Esophagus squamous epithelium (tissue), 5 donors: Measurements from ENCODE around the gene TUBA1A. TPM values are rescaled to one million over a fixed set of nuclear protein-coding genes. Genes with fewer than 3 reads are reported as not detected.
"Not testable (repeated sequence)": the region's sequence is repeated elsewhere in the genome, so short reads cannot be mapped to it uniquely, and the experiment has no call there.

Experiments
- DNase-seq: peaks from one replicate; lab custom pipeline; 2025; lab: John Stamatoyannopoulos, UW
- H3K27ac ChIP-seq, 4 donors: fragments of 200-600 bp; sonication (generic); one replicate each; pipeline ENCODE4 v1.5.1; 2016 to 2019; ENCODE audit warnings: mild to moderate bottlenecking in 1 of 4
- H3K27me3 ChIP-seq, 4 donors: fragments of 200-600 bp; sonication (generic); 1 replicate in 3 of 4; 2 replicates in 1 of 4; pipeline versions ENCODE4 v1.5.1 to v1.6.0; 2017 to 2021; ENCODE audit warnings: antibody characterized with exemption in 1 of 4
- H3K36me3 ChIP-seq, 3 donors: fragments of 200-600 bp; sonication (generic); one replicate each; pipeline ENCODE4 v1.5.1; 2016 to 2019
- H3K4me1 ChIP-seq, 3 donors: fragments of 200-600 bp; sonication (generic); one replicate each; pipeline ENCODE4 v1.5.1; 2017 to 2019
- H3K4me3 ChIP-seq, 4 donors: fragments of 200-600 bp; sonication (generic); 1 replicate in 3 of 4; 2 replicates in 1 of 4; pipeline ENCODE4 v1.5.1; 2016 to 2019; ENCODE audit warnings: mild to moderate bottlenecking in 2 of 4, moderate library complexity in 1 of 4
- H3K9me3 ChIP-seq, 3 donors: fragments of 200-600 bp; sonication (generic); one replicate each; pipeline ENCODE4 v1.5.1; 2016 to 2019
- POLR2A ChIP-seq, 4 donors: fragments of 450-650 bp; IDR thresholded peaks; one replicate each; pipeline ENCODE4 v1.6.1; 2017; ENCODE audit warnings: antibody characterized with exemption in 4 of 4, mild to moderate bottlenecking in 4 of 4, moderate library complexity in 3 of 4
- WGBS, 2 donors: methylation state at CpG; one replicate each; pipeline ENCODE4 v1.1.5; 2018; 5-methylcytosine and 5-hydroxymethylcytosine counted together
- intact Hi-C: fragments of 100-400 bp; cut with DNase I; formaldehyde crosslinking; loops from one replicate; pipeline ENCODE4 v1.15.0; 2022
- total RNA-seq, 4 donors: library from RNA; depleted of rRNA; stranded (reverse); fragments of >200 nt; gene quantifications; one replicate each; pipeline ENCODE4 v1.1.0, GENCODE V29; 2016
- TF ChIP-seq, protein P1 (sequence below), 6 experiments: fragments of 450-650 bp in 4 of 6; fragments of 200-600 bp in 2 of 6; sonication (generic) in 2 of 6; IDR thresholded peaks; one replicate each; pipeline ENCODE4 v1.5.1; 2016 to 2019; ENCODE audit warnings: antibody characterized with exemption in 6 of 6, mild to moderate bottlenecking in 4 of 6, moderate library complexity in 4 of 6
- donor health status: DM: yes; HTN: yes; CAD: no.

TUBA1A gene
- total RNA-seq, 4 donors from 2014 or later, result 14.5 to 91.0 (median 46.2) TPM

DNA sequence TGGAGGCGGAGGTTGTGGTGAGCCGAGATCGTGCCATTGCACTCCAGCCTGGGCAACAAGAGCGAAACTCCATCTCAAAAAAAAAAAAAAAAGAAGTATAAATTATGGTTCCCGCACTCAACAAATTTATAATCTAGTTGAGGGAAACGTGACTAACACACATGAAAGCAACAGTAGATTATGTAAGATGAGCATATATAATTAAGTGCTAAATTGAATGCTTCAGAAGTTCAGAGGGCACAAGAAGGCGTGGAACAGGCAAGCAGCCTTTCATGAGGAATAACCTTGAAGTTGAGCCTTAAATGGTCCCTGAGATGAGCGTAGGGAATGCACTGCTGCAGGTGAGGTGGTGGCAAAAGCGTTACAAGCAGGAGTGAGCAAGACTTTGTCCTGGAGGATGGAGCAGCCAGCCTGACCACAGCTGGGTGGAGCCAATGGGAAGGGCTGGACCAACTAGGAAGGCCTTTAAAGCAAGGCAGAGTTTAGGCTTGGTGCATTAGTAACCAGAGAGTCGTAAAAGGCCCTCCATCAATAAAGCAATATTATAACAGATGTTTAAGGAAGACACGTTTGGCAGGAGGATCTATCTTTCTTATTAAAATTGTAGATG lies 30.6 kb upstream of the TUBA1A start:
- Histone ChIP-seq H3K9me3 (no peaks in the 10 kb centered on the region), H3K36me3 (no peaks in the 10 kb centered on the region), H3K27me3 (no peaks in the 10 kb centered on the region), H3K4me3 (no peak overlapping the region), H3K4me1 (peaks cover 3 to 19% (median 10%) of the 10 kb centered on the region in 3 donors), H3K27ac (no peak overlapping the region)
- 84 to 89% methylated on average over 11 of the region's 11 CpGs for WGBS, 2 donors
- intact Hi-C loops, result no loop called here
- DNase-seq, result no peak
- TF ChIP-seq, protein P1, sequence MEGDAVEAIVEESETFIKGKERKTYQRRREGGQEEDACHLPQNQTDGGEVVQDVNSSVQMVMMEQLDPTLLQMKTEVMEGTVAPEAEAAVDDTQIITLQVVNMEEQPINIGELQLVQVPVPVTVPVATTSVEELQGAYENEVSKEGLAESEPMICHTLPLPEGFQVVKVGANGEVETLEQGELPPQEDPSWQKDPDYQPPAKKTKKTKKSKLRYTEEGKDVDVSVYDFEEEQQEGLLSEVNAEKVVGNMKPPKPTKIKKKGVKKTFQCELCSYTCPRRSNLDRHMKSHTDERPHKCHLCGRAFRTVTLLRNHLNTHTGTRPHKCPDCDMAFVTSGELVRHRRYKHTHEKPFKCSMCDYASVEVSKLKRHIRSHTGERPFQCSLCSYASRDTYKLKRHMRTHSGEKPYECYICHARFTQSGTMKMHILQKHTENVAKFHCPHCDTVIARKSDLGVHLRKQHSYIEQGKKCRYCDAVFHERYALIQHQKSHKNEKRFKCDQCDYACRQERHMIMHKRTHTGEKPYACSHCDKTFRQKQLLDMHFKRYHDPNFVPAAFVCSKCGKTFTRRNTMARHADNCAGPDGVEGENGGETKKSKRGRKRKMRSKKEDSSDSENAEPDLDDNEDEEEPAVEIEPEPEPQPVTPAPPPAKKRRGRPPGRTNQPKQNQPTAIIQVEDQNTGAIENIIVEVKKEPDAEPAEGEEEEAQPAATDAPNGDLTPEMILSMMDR (IDR thresholded peaks at IDR 0.05), result no peak
- no peak for TF ChIP-seq POLR2A (IDR thresholded peaks at IDR 0.05)

DNA sequence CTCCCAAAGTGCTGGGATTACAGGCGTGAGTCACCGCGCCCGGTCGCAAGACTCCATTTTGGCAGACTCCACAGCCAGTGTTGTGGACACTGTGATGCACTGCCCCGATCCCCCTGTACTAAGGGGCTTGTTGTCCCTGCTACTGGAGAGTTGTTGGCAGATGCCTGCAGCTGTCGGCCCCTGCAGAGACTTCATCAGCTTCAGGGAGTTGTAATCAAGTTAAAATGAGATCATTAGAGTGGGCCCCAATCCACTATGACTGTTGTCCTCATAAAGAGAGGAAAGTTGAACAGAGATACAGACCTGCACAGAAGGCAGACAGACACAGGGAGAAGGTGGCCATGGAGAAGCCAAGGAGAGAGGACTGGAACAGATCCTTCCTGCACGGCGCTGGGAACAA lies 23.7 kb upstream of the TUBA1A start:
- intact Hi-C loops, result no loop called here
- Histone ChIP-seq H3K27ac (no peak overlapping the region), H3K4me1 (peaks cover 3 to 23% (median 16%) of the 10 kb centered on the region in 3 donors), H3K27me3 (no peaks in the 10 kb centered on the region), H3K4me3 (no peak overlapping the region), H3K36me3 (no peaks in the 10 kb centered on the region), H3K9me3 (no peaks in the 10 kb centered on the region)
- no peak for DNase-seq
- WGBS, 2 donors, result 90 to 93% methylated on average over 7 to 9 of the region's 9 CpGs
- TF ChIP-seq POLR2A (IDR thresholded peaks at IDR 0.05), result no peak

DNA sequence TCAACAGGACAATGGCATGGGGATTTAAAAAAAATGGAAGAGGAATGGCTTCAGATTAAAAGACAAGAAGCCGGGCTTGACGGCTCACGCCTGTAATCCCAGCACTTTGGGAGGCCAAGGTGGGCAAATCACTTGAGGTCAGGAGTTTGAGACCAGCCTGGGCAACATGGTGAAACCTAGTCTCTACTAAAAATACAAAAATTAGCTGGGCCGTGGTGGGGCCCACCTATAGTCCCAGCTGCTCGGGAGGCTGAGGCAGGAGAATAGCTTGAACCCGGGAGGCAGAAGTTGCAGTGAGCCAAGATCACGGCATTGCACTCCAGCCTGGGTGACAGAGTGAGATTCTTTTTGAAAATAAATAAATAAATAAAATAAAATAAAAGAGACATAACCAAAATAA lies 21.8 kb upstream of the TUBA1A start:
- peaks cover 3 to 22% (median 16%) of the 10 kb centered on the region in 3 donors for H3K4me1 ChIP-seq
- H3K27ac ChIP-seq, DNase-seq, H3K27me3 ChIP-seq, H3K9me3 ChIP-seq, H3K36me3 ChIP-seq, intact Hi-C loops, H3K4me3 ChIP-seq: not testable (repeated sequence)
- WGBS, 2 donors, result 95 to 97% methylated on average over 7 of the region's 7 CpGs

DNA sequence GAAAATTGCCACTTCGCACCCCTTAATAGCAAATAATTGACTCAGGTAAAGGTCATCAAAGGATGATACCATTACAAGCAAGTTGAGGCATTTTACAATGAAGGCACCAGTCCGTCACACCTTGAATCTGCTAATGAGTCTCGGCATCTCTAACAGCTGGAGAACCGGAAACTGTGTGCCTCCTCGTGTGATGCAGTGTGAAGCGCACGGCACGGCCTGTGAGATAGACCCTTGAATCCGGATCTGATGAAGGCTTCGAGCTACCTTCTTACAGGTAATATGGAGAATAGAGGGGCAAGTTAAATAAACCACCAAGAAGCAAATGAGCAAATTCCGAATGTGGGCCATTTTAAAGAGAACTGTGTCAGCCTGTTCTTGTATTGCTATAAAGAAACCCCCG lies 19.8 kb upstream of the TUBA1A start:
- 79 to 89% methylated on average over 12 of the region's 12 CpGs for WGBS, 2 donors
- Histone ChIP-seq H3K4me1 (peaks cover 0 to 2% (median 0%) of the 10 kb centered on the region in 3 donors), H3K27ac (no peak overlapping the region), H3K9me3 (no peaks in the 10 kb centered on the region), H3K4me3 (no peak overlapping the region), H3K36me3 (no peaks in the 10 kb centered on the region), H3K27me3 (no peaks in the 10 kb centered on the region)
- intact Hi-C loops, result no loop called here
- DNase-seq, result no peak
- TF ChIP-seq POLR2A (IDR thresholded peaks at IDR 0.05), result no peak
- TF ChIP-seq, protein P1 (IDR thresholded peaks at IDR 0.05), result no peak

DNA sequence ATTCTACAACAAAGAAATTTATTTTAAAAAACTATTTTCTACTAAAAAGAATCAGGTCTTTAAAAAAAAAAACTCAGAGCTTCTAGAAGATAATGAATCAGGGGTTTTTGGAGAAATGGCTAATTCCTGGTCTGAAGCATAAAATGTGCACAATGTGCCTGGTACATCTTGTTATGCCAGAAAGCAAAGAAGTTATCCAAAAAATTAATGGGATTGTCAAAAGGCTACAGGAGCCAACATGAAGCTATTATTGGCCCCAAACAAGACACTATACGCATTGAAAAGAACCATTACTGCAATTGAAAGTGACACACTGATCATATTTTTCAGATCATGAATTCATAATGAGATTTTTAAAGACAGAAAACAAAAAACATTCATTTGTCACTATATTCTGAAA lies 19.3 kb upstream of the TUBA1A start:
- no peak for TF ChIP-seq POLR2A (IDR thresholded peaks at IDR 0.05)
- Histone ChIP-seq H3K27me3 (no peaks in the 10 kb centered on the region), H3K36me3 (no peaks in the 10 kb centered on the region), H3K9me3 (no peaks in the 10 kb centered on the region), H3K4me3 (no peak overlapping the region), H3K4me1 (no peaks in the 10 kb centered on the region), H3K27ac (no peak overlapping the region)
- WGBS, 2 donors, result 45 to 48% methylated on average over 1 of the region's 1 CpG
- intact Hi-C loops, result no loop called here
- DNase-seq, result no peak

DNA sequence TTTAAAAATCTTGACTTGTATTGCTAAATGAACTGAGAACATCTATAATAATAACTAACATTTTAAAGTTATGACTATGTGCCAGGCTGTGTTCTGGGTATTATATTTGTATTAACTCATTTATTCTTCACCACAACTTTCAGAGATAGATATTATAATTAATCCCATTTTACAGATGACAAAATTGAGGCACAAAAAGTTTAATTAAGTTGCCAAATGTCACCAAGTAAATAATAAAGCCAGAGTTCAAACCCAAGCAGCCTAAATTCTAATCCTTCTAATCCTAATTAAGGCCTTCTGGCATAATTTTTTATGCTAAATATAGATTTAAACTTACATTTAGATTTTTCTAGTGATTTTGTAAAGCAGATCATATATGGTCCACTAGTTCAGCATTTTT lies 17.5 kb upstream of the TUBA1A start:
- no peak overlapping the region for H3K4me3 ChIP-seq
- no peaks in the 10 kb centered on the region for H3K27me3 ChIP-seq
- H3K9me3 ChIP-seq, result no peaks in the 10 kb centered on the region
- TF ChIP-seq POLR2A (IDR thresholded peaks at IDR 0.05), result no peak
- TF ChIP-seq, protein P1 (IDR thresholded peaks at IDR 0.05), result no peak
- H3K27ac ChIP-seq, result no peak overlapping the region
- peaks cover 4 to 11% (median 9%) of the 10 kb centered on the region in 3 donors for H3K4me1 ChIP-seq
- no peak for DNase-seq
- H3K36me3 ChIP-seq, result no peaks in the 10 kb centered on the region
- intact Hi-C loops, result no loop called here
